ENCODE measurements around the gene CYFIP2.

The CYFIP2 gene

GRCh38 chr5:157230610-157231009, 35.3 kb upstream of the CYFIP2 start:
- Histone ChIP-seq H3K27me3 (ENCODE audit: insufficient read depth, poor library complexity, severe bottlenecking) (no peaks in the 10 kb centered on the region), H3K27ac (replicated peaks) (no peak overlapping the region), H3K4me3 (replicated peaks; ENCODE audit: insufficient read depth, low read length) (no peak overlapping the region)
- no peak for DNase-seq (ENCODE audit: low read depth in 1 of 2, low spot score in 1 of 2)
- TF ChIP-seq, protein P1, sequence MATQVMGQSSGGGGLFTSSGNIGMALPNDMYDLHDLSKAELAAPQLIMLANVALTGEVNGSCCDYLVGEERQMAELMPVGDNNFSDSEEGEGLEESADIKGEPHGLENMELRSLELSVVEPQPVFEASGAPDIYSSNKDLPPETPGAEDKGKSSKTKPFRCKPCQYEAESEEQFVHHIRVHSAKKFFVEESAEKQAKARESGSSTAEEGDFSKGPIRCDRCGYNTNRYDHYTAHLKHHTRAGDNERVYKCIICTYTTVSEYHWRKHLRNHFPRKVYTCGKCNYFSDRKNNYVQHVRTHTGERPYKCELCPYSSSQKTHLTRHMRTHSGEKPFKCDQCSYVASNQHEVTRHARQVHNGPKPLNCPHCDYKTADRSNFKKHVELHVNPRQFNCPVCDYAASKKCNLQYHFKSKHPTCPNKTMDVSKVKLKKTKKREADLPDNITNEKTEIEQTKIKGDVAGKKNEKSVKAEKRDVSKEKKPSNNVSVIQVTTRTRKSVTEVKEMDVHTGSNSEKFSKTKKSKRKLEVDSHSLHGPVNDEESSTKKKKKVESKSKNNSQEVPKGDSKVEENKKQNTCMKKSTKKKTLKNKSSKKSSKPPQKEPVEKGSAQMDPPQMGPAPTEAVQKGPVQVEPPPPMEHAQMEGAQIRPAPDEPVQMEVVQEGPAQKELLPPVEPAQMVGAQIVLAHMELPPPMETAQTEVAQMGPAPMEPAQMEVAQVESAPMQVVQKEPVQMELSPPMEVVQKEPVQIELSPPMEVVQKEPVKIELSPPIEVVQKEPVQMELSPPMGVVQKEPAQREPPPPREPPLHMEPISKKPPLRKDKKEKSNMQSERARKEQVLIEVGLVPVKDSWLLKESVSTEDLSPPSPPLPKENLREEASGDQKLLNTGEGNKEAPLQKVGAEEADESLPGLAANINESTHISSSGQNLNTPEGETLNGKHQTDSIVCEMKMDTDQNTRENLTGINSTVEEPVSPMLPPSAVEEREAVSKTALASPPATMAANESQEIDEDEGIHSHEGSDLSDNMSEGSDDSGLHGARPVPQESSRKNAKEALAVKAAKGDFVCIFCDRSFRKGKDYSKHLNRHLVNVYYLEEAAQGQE (IDR thresholded peaks at IDR 0.05; ENCODE audit: insufficient replicate concordance, low read depth), result no peak
- TF ChIP-seq POLR2AphosphoS5 (IDR thresholded peaks at IDR 0.05; ENCODE audit: low read depth) (no peak), SPI1 (IDR thresholded peaks at IDR 0.05; ENCODE audit: borderline replicate concordance, low read depth) (no peak), GABPA (IDR thresholded peaks at IDR 0.05; ENCODE audit: low read depth) (no peak), CTCF (IDR thresholded peaks at IDR 0.05; ENCODE audit: insufficient read depth, low read length) (no peak)

- Histone ChIP-seq H3K27me3 (ENCODE audit: insufficient read depth, poor library complexity, severe bottlenecking) (no peaks in the 10 kb centered on the region), H3K27ac (replicated peaks) (no peak overlapping the region), H3K4me3 (replicated peaks; ENCODE audit: insufficient read depth, low read length) (no peak overlapping the region)
- TF ChIP-seq, protein P1 (IDR thresholded peaks at IDR 0.05; ENCODE audit: insufficient replicate concordance, low read depth), result no peak
- TF ChIP-seq POLR2AphosphoS5 (IDR thresholded peaks at IDR 0.05; ENCODE audit: low read depth) (no peak), SPI1 (IDR thresholded peaks at IDR 0.05; ENCODE audit: borderline replicate concordance, low read depth) (no peak), CTCF (IDR thresholded peaks at IDR 0.05; ENCODE audit: insufficient read depth, low read length) (no peak), GABPA (IDR thresholded peaks at IDR 0.05; ENCODE audit: low read depth) (no peak)
- no peak for DNase-seq (ENCODE audit: low read depth in 1 of 2, low spot score in 1 of 2)
Measured at GRCh38 chr5:157232706-157233105, 33.2 kb upstream of the CYFIP2 start.

GRCh38 chr5:157233515-157233914, 32.4 kb upstream of the CYFIP2 start:
- DNase-seq (ENCODE audit: low read depth in 1 of 2, low spot score in 1 of 2), result no peak
- Histone ChIP-seq H3K27ac (replicated peaks) (no peak overlapping the region), H3K4me3 (replicated peaks; ENCODE audit: insufficient read depth, low read length) (no peak overlapping the region), H3K27me3 (ENCODE audit: insufficient read depth, poor library complexity, severe bottlenecking) (peaks cover 4% of the 10 kb centered on the region)
- TF ChIP-seq GABPA (IDR thresholded peaks at IDR 0.05; ENCODE audit: low read depth), result no peak
- no peak for TF ChIP-seq POLR2AphosphoS5 (IDR thresholded peaks at IDR 0.05; ENCODE audit: low read depth)
- no peak for TF ChIP-seq SPI1 (IDR thresholded peaks at IDR 0.05; ENCODE audit: borderline replicate concordance, low read depth)
- no peak for TF ChIP-seq CTCF (IDR thresholded peaks at IDR 0.05; ENCODE audit: insufficient read depth, low read length)
- TF ChIP-seq, protein P1 (IDR thresholded peaks at IDR 0.05; ENCODE audit: insufficient replicate concordance, low read depth), result no peak

All from HL-60 (cell line).